WTC11 (cell line): ENCODE measurements around the gene TMEM256.

Source experiments
- CBFB ChIP-seq: sonication (generic); formaldehyde crosslinking; IDR thresholded peaks from 2 replicates; pipeline ENCODE4 v1.8.1; 2022; ENCODE audit warnings: mild to moderate bottlenecking, low read depth, missing genetic modification reagents
- ELF4 ChIP-seq: sonication (generic); formaldehyde crosslinking; IDR thresholded peaks from 2 replicates; pipeline ENCODE4 v1.8.1; 2022; ENCODE audit warnings: low read depth, mild to moderate bottlenecking, moderate library complexity, missing genetic modification reagents
- FOXK1 ChIP-seq: sonication (generic); formaldehyde crosslinking; IDR thresholded peaks from 2 replicates; pipeline ENCODE4 v1.8.0; 2022; ENCODE audit warnings: mild to moderate bottlenecking, moderate library complexity, missing genetic modification reagents
- MYBL2 ChIP-seq: sonication (generic); formaldehyde crosslinking; IDR thresholded peaks from 2 replicates; pipeline ENCODE4 v1.8.1; 2023; ENCODE audit warnings: mild to moderate bottlenecking, moderate library complexity, missing genetic modification reagents
- RELA ChIP-seq: sonication (generic); formaldehyde crosslinking; IDR thresholded peaks from 2 replicates; pipeline ENCODE4 v1.8.1; 2022; ENCODE audit warnings: missing genetic modification reagents, mild to moderate bottlenecking, borderline replicate concordance
- ZBTB21 ChIP-seq: sonication (generic); formaldehyde crosslinking; IDR thresholded peaks from 2 replicates; pipeline ENCODE4 v1.8.1; 2023; ENCODE audit warnings: mild to moderate bottlenecking, missing genetic modification reagents, borderline replicate concordance
- ZNF232 ChIP-seq: sonication (generic); formaldehyde crosslinking; IDR thresholded peaks from 2 replicates; pipeline ENCODE4 v1.8.0; 2022; ENCODE audit warnings: mild to moderate bottlenecking, missing genetic modification reagents
- TF ChIP-seq, protein P1 (sequence below): fragments of 200-600 bp; IDR thresholded peaks from 2 replicates; pipeline ENCODE4 v1.8.0; 2022; ENCODE audit warnings: antibody characterized with exemption
- TF ChIP-seq, protein P2 (sequence below): fragments of 250-450 bp; sonication (Bioruptor Pico); IDR thresholded peaks from 2 replicates; pipeline ENCODE4 v1.9.0; 2021; ENCODE audit warnings: mild to moderate bottlenecking
- TF ChIP-seq, protein P3 (sequence below): sonication (generic); formaldehyde crosslinking; IDR thresholded peaks from 2 replicates; pipeline ENCODE4 v1.8.1; 2023; ENCODE audit warnings: mild to moderate bottlenecking, missing genetic modification reagents

DNA sequence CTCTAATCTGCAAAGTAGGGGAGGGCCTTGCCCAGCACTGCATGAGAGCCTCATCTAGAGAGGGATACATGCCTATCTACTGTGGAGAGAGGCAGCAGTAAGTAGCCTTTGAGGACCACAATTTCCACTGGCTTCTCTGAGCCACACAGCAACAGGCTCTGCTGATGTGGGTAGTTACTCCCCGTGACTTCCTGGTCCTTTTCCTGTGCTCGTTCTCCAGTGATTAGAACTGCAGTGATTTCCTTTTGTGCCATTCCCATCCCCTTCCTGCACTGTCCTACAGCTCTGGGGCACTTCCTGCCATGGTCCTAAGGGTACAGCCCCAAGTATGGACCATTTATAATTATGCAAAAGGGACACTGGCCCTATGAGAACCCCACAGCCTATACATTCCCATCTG, 12.6 kb downstream of the TMEM256 start:
- TF ChIP-seq, protein P1, sequence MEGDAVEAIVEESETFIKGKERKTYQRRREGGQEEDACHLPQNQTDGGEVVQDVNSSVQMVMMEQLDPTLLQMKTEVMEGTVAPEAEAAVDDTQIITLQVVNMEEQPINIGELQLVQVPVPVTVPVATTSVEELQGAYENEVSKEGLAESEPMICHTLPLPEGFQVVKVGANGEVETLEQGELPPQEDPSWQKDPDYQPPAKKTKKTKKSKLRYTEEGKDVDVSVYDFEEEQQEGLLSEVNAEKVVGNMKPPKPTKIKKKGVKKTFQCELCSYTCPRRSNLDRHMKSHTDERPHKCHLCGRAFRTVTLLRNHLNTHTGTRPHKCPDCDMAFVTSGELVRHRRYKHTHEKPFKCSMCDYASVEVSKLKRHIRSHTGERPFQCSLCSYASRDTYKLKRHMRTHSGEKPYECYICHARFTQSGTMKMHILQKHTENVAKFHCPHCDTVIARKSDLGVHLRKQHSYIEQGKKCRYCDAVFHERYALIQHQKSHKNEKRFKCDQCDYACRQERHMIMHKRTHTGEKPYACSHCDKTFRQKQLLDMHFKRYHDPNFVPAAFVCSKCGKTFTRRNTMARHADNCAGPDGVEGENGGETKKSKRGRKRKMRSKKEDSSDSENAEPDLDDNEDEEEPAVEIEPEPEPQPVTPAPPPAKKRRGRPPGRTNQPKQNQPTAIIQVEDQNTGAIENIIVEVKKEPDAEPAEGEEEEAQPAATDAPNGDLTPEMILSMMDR: no peak
- TF ChIP-seq, protein P2, sequence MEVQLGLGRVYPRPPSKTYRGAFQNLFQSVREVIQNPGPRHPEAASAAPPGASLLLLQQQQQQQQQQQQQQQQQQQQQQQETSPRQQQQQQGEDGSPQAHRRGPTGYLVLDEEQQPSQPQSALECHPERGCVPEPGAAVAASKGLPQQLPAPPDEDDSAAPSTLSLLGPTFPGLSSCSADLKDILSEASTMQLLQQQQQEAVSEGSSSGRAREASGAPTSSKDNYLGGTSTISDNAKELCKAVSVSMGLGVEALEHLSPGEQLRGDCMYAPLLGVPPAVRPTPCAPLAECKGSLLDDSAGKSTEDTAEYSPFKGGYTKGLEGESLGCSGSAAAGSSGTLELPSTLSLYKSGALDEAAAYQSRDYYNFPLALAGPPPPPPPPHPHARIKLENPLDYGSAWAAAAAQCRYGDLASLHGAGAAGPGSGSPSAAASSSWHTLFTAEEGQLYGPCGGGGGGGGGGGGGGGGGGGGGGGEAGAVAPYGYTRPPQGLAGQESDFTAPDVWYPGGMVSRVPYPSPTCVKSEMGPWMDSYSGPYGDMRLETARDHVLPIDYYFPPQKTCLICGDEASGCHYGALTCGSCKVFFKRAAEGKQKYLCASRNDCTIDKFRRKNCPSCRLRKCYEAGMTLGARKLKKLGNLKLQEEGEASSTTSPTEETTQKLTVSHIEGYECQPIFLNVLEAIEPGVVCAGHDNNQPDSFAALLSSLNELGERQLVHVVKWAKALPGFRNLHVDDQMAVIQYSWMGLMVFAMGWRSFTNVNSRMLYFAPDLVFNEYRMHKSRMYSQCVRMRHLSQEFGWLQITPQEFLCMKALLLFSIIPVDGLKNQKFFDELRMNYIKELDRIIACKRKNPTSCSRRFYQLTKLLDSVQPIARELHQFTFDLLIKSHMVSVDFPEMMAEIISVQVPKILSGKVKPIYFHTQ: no peak
- TF ChIP-seq RELA (CRISPR knock-in tag) (no peak), MYBL2 (CRISPR knock-in tag) (no peak), ZBTB21 (CRISPR knock-in tag) (no peak), ELF4 (no peak), FOXK1 (CRISPR knock-in tag) (no peak), CBFB (CRISPR knock-in tag) (no peak), ZNF232 (no peak)
- TF ChIP-seq, protein P3, sequence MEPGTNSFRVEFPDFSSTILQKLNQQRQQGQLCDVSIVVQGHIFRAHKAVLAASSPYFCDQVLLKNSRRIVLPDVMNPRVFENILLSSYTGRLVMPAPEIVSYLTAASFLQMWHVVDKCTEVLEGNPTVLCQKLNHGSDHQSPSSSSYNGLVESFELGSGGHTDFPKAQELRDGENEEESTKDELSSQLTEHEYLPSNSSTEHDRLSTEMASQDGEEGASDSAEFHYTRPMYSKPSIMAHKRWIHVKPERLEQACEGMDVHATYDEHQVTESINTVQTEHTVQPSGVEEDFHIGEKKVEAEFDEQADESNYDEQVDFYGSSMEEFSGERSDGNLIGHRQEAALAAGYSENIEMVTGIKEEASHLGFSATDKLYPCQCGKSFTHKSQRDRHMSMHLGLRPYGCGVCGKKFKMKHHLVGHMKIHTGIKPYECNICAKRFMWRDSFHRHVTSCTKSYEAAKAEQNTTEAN (CRISPR knock-in tag): no peak
